ENCODE results near the gene NR0B2. TPM values are rescaled to one million over a fixed set of nuclear protein-coding genes. Genes with fewer than 3 reads are reported as not detected.

NR0B2 gene
- total RNA-seq, 1 donor from 2014 or later: not detected

GRCh38 chr1:26922901-26923300 is 9.1 kb upstream of the NR0B2 start:
- peak overlapping the region; percentile 99 for H3K27ac ChIP-seq

GRCh38 chr1:26922431-26922729 is 8.6 kb upstream of the NR0B2 start:
- peaks cover 0 to 24% of the 10 kb centered on the region in 2 donors for H3K36me3 ChIP-seq
- no peak for DNase-seq (ENCODE audit: extremely low spot score in 2 of 2)
- TF ChIP-seq POLR2A (IDR thresholded peaks at IDR 0.05) (no peak), POLR2AphosphoS5 (IDR thresholded peaks at IDR 0.05; ENCODE audit: insufficient read depth in 1 of 2, low read depth in 1 of 2) (no peak), CTCF (IDR thresholded peaks at IDR 0.05) (no peak)
- peak overlapping the region; percentile 99 for H3K27ac ChIP-seq
- intact Hi-C loops (cut with DNase I): no loop called here
- no peaks in the 10 kb centered on the region for H3K27me3 ChIP-seq
- H3K4me1 ChIP-seq: peaks cover 26% of the 10 kb centered on the region
- peak overlapping the region; percentile 96 for H3K4me3 ChIP-seq
- no peaks in the 10 kb centered on the region for H3K9me3 ChIP-seq

More at GRCh38 chr1:26922901-26923300, 9.1 kb upstream of the NR0B2 start:
- intact Hi-C loops (cut with DNase I): no loop called here
- Histone ChIP-seq H3K4me3 (peak overlapping the region in 1 of 2 donors; percentile 96), H3K4me1 (peaks cover 26% of the 10 kb centered on the region), H3K9me3 (no peaks in the 10 kb centered on the region), H3K36me3 (peaks cover 0 to 24% of the 10 kb centered on the region in 2 donors), H3K27me3 (no peaks in the 10 kb centered on the region)
- TF ChIP-seq POLR2AphosphoS5 (IDR thresholded peaks at IDR 0.05; ENCODE audit: insufficient read depth in 1 of 2, low read depth in 1 of 2) (no peak), CTCF (IDR thresholded peaks at IDR 0.05) (no peak), POLR2A (IDR thresholded peaks at IDR 0.05) (no peak)
- no peak for DNase-seq (ENCODE audit: extremely low spot score in 2 of 2)

GRCh38 chr1:26921540-26922430 is 8.0 kb upstream of the NR0B2 start, which contains the start of gene NUDC:
Gene NUDC, plus strand, starts transcription at chr1:26921743. Its CDS starts 106 bp downstream, at chr1:26921849.
- peaks cover 26% of the 10 kb centered on the region for H3K4me1 ChIP-seq
- TF ChIP-seq CTCF (IDR thresholded peaks at IDR 0.05) (no peak), POLR2A (IDR thresholded peaks at IDR 0.05) (peak in 1 of 2 donors; percentile 72), POLR2AphosphoS5 (IDR thresholded peaks at IDR 0.05; ENCODE audit: insufficient read depth in 1 of 2, low read depth in 1 of 2) (peak; percentile 97 to 99)
- H3K36me3 ChIP-seq: peaks cover 0 to 23% of the 10 kb centered on the region in 2 donors
- H3K9me3 ChIP-seq: no peaks in the 10 kb centered on the region
- H3K27me3 ChIP-seq: no peaks in the 10 kb centered on the region
- intact Hi-C loops (cut with DNase I): no loop called here
- peak within 1 kb of the TSS; percentile 99 for H3K27ac ChIP-seq
- peak within 1 kb of the TSS; percentile 96 for H3K4me3 ChIP-seq
- DNase-seq (ENCODE audit: extremely low spot score in 2 of 2): peak; percentile 97 to 98

- Histone ChIP-seq H3K36me3 (peaks cover 0 to 16% of the 10 kb centered on the region in 2 donors), H3K27me3 (no peaks in the 10 kb centered on the region), H3K4me1 (peaks cover 26% of the 10 kb centered on the region), H3K27ac (peak overlapping the region; percentile 99), H3K4me3 (peak overlapping the region; percentile 96), H3K9me3 (no peaks in the 10 kb centered on the region)
- intact Hi-C loops (cut with DNase I): no loop called here
- DNase-seq (ENCODE audit: extremely low spot score in 2 of 2): peak in 1 of 2 donors; percentile 89
- no peak for TF ChIP-seq POLR2AphosphoS5 (IDR thresholded peaks at IDR 0.05; ENCODE audit: insufficient read depth in 1 of 2, low read depth in 1 of 2)
- no peak for TF ChIP-seq POLR2A (IDR thresholded peaks at IDR 0.05)
- no peak for TF ChIP-seq CTCF (IDR thresholded peaks at IDR 0.05)
Measured at GRCh38 chr1:26921126-26921539, 7.4 kb upstream of the NR0B2 start.

Measured in vagina (tissue), 2 donors.